Kidney glomerular epithelial cell (primary cell): ENCODE data around the gene MT1A.

Experiments
- DNase-seq: peaks from one replicate; lab custom pipeline; 2025; lab: John Stamatoyannopoulos, UW

MT1A gene

DNA sequence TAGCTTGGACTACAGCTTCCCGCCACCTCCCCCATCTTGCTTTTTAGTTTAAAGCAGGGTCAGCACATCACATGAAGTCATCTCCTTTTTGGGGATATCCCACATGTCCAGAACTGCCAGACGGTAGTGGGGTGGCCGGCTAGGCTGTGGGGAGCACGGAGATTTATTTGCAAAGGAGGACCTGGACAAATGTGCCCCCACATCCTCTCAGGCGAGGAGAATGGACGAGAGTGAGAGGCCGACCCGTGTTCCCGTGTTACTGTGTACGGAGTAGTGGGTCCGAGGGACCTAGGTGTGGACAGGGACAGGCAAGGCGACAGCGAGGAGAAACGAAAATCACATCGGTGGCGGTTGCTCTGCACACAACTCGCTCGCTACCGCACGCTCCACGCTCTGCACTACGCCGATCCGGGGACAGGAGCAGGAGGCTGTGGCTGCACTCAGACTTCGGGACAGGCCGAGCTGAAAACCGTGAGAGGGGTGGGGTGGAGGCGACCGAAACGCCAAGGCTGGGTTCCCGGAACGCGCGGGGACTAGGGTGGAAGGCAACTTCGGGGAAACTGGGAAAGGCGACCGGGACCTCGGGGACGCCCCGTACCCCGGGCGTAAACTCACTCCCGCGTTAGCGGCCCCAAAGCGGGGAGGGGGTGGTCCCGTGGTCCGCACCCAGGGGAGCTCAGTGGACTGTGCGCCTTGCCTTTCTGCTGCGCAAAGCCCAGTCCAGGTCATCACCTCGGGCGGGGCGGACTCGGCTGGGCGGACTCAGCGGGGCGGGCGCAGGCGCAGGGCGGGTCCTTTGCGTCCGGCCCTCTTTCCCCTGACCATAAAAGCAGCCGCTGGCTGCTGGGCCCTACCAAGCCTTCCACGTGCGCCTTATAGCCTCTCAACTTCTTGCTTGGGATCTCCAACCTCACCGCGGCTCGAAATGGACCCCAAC lies at the start of gene MT1A:
MT1A (plus strand) TSS at position 853 of the 937 bp plus-strand sequence; CDS start at position 926, 73 bp downstream.
- no peak for DNase-seq

DNA sequence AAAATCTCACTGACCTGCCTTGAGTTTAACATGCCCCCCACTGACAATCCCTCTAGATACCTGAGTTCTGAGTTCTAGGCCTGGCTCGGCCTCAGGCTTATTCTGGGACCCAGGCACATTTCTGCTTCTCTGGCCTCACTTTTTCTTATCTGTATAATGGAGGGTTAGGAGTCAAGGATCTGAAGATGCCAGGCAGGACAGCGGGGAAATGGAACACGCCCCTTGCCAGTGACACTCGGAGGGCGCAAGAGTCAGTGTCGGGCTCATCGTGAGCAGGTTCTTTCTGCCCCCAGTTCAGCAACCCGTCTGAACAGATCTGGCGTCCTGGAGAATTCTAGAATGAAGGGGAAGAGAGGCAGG lies 49.7 kb upstream of the MT1A start:
- no peak for DNase-seq

DNA sequence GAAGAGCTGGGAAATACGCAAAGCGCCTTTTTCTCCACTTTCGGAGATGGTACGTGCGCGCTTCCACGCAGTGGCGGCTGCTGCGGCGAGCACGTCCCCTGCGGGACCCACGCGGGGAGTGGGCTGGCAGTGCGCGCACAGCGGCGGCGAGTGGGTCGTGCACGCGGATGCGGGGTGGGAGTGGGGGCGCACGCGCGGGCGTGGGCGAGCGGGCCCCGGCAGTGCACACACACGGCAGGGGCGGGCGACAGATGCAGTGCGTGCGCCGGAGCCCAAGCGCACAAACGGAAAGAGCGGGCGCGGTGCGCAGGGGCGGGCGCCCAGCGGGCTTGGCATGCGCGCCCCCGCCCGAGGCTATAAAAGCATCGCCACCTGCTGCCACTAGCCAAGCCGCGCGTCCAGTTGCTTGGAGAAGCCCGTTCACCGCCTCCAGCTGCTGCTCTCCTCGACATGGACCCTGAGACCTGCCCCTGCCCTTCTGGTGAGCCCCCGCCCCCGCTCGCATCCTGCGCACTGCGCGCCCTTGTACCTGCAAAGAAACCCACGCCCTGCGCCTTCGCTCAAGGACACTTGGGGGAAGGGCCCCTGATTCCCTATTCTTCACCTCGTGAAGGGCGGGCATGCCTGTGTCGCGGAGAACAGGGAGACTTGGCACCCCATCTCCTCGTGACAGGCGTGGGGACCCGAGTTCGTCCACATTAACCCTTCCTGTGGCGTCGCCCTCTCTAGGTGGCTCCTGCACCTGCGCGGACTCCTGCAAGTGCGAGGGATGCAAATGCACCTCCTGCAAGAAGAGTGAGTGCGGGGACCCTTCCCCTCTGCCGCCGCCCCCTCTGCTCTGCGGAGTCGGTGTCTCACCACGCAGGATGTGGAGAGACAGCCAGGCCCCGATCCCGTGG lies 49.1 kb upstream of the MT1A start, which contains the start of gene MT3:
MT3 (plus strand) TSS at position 388 of the 899 bp plus-strand sequence; CDS start at position 451, 63 bp downstream.
- no peak for DNase-seq

DNA sequence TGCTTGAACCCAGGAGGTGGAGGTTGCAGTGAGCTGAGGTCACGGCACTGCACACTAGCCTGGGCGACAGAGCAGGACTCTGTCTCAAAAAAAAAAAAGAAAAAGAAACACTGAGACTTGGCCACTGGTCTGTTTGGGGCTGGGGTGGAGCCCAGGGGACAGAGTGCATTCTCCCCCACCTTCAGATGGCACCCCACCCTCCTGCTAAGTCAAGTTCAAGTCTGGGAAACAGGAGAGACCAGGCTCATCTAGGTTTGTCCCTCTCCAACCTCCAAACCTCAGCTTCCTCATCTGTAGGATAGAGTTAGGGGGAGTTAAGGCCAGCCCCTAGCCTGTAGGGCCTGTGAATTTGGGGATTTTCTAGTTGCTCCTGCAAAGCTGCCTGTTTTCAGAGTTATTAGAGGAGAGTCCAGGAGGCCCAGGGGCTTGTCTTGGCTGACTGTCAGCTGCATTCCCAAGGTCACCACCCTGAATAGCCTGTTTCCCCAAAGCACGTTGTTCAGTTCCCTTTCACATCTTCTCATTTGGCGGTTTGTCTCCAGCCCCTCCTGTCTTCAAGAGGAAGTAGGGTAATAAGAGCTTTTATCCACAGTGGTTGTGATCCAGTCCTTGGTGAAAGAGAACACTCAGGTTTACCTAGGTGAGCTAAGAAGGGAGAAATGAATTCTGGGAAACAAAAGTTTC lies 46.9 kb upstream of the MT1A start:
- no peak for DNase-seq

DNA sequence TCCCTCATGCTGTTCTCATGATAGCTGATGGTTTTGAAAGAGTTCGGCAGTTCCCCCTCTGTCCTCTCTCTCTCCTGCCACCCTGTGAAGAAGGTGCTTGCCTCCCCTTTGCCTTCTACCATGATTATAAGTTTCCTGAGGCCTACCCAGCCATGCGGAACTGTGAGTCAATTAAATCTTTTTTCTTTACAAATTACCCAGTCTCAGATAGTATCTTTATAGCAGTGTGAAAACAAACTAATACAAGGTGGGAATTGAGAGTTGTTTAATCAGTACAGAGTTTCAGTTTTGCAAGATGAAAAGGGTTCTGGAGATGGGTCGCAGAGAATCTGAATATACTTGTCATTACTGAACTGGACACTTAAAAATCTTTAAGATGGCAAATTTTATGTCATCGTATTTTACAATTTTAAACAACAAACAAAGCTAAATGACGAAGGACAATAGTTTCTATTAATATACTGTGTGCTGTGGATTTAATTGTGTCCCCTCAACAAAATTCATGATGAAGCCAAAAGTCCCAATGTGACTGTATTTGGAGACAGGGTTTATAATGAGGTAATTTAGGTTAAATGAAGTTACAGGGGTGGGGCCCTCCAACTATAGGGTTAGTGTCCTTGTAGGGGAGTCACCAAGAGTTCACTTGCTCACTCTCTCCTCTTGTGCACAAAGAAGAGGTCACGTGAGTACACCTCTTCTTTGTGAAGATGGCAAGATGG lies 44.7 kb upstream of the MT1A start:
- no peak for DNase-seq

DNA sequence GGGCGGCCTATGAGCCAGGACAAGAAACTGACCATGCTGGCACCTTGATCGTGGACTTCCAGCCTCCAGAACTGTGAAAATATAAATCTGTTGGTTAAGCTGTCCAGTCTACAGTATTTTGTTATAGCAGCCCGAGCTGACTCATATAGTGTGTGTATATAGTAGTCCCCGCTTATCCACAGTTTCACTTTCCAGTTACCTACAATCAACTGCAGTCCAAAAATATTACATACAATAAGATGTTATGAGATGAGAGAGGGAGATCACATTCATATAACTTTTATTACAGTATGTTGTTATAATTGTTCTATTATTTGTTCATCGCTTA lies 44.2 kb upstream of the MT1A start:
- no peak for DNase-seq

DNA sequence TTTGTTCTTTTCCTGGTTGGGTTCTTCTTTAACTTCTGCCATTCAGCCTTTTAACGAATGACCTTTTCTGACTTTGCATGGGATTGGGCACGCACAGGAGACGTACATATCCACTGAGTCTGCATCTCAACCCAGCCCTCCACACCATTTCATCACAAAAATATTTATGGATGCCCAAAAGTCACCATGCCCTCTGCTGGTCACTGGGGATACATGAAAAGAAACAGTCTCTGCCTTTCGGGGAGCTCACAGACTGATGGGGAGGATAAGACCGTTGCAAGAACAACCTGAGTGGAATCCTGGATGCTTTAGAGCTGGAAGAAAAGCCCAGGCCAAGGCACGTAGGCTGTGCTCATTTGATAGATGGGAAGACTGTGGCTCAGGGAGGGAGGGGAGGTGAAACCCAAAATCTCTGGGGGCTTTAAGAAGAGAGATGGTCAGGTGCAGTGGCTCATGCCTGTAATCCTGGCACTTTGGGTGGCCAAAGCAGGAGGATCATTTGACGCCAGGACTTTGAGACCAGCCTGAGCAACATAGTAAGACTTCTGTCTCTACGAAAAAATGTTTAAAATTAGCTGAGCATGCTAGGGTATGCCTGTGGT lies 38.0 kb upstream of the MT1A start:
- DNase-seq: peak; percentile 43

DNA sequence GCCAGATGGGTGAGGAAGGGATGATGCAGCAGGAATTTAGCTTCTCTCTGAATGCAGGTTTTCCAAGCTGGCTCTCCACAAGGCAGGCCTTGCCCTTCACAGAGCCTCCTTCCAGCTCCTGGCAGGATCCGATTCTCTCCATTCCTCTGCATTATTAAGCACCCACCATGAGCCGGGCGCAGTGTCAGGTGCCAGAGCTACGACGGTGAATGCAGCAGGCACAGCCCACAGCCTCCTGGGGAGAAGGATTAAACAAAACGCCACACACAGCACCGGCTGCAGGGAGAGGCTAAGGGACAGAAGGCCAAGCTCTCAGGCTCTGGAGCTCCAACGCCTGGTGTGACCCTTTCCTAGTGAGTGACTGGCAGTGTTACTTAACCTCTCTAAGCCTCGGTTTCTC lies 37.1 kb upstream of the MT1A start:
- no peak for DNase-seq

DNA sequence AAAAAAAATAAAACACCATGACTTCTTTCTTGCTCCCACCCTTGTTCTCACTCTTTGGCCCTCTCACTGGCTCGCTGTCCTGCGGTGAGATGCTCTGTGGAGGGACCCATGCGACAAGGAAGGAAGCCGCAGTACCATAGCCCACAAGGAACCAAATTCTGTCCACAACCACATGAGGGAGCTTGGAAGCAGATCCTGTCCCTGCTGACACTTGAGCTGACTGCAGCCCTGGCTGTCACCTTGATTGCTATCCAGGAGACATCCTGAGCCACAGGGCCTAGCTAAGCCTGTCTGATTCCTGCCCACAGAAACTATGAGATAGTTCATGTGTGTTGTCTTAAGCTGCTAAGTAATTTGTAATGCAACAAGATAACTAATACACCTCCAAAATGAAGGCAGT lies 34.9 kb upstream of the MT1A start:
- peak; percentile 26 for DNase-seq

DNA sequence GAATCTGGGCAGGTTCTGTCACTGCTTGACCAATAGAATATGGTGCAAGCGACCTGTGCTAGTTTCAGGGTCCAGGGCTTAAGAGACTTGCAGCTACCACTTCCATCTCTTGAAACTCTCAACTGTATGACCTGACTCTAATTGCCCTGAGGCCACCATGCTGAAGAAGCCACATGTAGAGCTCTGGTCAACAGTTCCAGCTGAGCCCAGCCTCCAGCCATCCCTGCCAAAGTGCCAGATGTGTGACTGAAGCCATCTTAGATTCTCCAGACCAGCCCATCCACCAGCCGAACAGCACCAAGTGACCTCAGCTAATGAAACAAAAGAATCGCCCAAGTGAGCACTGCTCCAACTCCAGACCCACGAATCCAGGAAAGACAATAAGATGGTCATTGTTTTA lies 33.5 kb upstream of the MT1A start:
- no peak for DNase-seq

DNA sequence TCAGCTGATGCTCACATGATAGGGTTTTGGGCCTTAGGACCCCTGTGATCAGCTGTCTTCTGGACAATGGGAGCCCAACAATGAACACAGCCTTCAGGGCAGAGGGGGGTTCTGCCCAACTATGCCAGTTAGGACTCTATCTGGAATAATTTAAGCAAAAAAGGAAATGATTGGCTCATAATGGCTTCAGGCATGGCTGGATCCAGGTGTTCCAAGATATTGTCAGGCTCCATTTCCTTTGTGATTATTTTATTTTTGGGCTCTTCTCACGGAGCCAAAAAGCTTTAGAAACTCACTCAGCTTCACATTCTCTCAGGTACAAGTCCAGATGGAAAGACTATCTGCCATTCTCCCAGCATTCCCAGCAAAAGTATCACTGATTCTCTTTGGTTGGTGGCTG lies 33.0 kb upstream of the MT1A start:
- DNase-seq: no peak

DNA sequence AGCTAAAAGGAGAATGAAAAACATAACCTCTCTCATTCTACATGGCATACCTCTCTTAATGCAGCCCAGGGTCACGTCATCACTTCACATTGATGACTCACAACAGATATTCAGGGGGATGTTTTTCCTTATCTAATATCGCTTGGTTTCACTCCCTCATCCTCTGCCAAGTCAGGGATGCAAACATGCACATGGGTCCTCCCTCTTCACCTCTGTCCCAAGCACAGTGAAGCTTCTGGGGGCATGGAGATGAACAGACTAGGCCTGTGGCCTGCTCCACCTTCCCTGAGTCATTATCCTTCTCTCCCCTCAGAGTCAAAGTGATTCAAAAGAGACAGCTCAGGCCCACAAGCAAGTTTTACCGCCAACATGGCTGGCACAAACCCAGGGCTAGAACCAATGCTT lies 32.4 kb upstream of the MT1A start:
- peak; percentile 50 for DNase-seq

DNA sequence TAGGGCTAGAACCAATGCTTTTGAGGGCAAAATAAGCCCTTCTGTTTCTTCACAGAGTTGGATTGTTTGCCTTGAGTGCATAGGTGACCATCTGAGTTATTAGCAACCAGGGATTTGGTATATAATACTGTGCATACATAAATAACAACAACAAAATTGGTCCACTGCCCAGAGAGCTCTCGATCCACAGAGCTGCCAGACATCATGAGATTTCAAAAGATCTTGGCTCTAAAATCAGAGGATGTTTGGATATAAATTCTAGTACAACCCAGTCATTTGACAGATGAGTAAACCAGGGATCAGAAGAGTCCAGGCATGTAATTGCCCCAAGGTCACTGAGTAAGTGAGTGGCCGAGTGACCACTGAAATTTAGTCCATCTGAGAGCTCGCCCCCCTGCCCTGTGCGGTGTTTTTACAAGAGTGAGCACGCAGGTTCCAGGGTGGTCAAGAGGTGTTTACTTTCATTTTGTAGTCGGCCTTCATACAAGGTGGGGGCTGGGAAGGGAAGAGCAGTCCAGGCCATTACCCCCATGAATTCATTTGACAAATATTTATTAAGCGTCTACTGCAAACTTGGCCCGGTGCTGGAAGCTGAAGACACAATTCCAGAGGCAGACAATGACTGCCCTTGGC lies 31.9 kb upstream of the MT1A start:
- peak; percentile 80 for DNase-seq

DNA sequence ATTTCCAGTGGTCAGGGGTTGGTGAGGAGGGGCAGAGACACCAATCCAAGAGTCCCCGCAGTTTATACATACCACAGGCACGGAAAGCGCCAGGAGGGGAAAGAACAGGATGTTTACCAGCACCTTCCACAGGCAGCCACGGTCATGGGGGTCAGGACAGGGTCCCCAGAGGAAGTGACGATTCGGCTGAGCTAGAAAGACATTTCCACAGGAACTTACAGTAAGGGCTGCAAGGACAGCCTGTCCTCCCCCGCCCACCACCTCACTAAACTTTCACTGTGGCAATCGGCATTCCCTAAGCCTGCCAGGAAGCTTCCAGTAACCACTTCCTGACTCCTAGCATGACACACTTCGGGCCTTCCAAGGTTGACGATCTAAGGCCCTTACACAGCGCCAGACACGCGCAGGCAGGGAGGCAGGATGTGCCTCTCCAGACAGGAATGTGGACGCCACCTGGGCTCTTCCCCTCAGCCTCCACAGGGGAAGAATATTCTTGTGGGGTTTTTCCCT lies 31.3 kb upstream of the MT1A start:
- DNase-seq: peak; percentile 94

DNA sequence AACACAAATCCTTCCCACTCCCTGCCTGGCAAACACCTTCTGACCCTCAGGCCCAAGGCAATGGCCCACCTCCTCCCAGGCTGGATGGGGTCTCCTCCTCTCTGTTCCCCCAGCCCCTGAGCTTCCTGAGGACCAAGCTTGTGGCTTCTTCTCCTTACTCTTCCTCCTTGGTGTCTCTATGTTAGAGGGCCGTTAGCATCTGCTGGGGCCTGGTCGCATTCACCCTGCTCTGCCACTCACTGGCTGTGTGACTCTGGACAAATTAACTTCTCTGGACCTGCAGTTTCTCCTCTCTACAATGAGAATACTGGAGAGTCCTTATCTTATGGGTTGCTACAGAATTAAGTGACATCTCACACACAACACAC lies 30.8 kb upstream of the MT1A start:
- peak; percentile 53 for DNase-seq

DNA sequence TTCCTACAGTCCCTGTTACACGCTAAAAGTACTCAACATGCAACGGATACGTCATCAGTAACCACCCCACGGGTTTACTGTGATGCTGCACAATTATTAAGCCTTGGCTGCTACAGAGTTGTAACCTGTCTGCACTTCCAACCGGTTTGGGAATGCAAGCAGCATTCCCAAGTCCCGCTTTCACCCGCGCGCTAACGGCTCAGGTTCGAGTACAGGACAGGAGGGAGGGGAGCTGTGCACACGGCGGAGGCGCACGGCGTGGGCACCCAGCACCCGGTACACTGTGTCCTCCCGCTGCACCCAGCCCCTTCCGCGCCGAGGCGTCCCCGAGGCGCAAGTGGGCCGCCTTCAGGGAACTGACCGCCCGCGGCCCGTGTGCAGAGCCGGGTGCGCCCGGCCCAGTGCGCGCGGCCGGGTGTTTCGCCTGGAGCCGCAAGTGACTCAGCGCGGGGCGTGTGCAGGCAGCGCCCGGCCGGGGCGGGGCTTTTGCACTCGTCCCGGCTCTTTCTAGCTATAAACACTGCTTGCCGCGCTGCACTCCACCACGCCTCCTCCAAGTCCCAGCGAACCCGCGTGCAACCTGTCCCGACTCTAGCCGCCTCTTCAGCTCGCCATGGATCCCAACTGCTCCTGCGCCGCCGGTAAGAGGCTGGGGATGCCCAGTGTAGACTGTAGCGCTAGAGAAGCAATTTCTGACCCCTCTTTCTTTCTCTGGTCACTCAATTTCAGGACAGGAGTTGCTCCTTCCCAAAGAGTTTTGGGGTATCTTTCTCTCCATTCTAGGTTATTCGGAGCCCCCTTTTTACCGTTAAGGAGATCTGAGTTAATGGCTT lies 30.2 kb upstream of the MT1A start, which contains the start of gene MT2A:
MT2A (plus strand) TSS at position 542 of the 833 bp plus-strand sequence; CDS start at position 614, 72 bp downstream.
- peak; percentile 97 for DNase-seq

DNA sequence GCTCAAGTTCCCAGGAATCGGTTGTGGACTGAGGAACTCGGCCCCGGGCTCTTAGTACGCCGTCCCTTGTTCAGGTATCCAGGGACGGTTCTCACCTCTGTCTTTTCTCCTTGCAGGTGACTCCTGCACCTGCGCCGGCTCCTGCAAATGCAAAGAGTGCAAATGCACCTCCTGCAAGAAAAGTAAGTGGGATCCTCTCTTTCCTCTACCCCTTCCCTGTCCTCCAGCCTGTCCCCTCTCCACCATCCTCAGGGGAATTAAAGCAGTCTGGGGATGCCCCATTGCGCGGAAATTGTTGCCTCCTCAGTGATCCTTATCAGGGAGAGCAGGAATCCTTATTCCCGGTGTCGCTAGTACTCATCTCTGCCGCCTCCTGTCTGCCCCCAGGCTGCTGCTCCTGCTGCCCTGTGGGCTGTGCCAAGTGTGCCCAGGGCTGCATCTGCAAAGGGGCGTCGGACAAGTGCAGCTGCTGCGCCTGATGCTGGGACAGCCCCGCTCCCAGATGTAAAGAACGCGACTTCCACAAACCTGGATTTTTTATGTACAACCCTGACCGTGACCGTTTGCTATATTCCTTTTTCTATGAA lies 29.5 kb upstream of the MT1A start:
- no peak for DNase-seq

DNA sequence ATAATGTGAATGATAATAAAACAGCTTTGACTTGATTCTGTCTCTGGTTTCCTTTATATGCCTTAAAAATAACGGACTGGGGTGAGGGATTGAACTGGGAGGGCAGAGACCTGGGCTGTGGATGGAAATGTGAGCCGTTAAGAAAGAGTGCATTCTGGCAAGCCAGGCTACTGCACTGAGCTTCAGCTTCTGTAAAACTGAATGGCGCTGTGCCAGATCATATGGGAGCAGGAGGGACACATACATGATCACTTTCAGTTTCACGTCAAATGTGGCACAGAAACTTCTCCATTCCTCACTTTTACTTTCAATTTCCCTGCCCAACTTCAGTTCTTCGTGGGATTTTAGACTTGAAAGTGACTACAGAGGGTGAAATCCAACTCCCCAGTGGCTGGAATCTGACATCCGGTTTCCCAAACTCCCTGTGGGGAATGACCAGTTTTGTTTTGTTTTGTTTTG lies 29.0 kb upstream of the MT1A start:
- no peak for DNase-seq

DNA sequence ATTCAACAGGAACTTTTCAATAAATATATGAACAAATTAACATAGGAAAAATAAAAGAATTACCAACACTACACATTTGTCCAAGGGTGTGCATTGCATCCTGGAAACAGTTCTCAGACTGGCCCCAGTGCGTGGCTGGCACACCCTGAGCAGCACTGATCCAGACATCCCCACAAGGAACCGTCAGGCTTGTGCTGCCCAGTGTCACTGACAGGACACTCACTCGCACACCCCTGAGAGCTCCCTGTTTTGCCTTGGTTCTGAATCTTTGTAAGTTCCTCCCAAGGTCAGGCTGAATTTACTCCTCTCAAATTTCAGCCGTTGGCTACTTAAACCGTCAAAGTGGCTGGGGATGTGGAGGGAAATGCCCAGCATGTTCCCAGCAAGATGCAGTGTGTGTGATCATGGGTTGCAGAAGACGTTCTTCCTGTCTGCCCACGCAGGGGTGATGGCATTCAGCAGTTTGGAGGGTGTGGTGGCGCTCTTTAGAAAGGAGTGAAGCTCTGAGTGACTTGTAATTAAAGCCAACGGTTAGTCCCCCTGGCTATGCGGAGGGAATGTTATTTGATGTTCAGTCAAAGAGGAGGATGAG lies 28.4 kb upstream of the MT1A start:
- peak; percentile 61 for DNase-seq
